ENCODE results near the gene CENPP. TPM values are rescaled to one million over a fixed set of nuclear protein-coding genes. Genes with fewer than 3 reads are reported as not detected.

The CENPP gene
- total RNA-seq, 1 donor from 2014 or later: 7.7 TPM

GRCh38 chr9:92429836-92430235 is 104.1 kb downstream of the CENPP start:
- H3K27me3 Mint-ChIP-seq (ENCODE audit: low read depth): no peaks in the 10 kb centered on the region
- peaks cover 3% of the 10 kb centered on the region for H3K36me3 Mint-ChIP-seq (ENCODE audit: low read depth)
- H3K4me3 Mint-ChIP-seq (ENCODE audit: unreplicated experiment): no peak overlapping the region
- no peaks in the 10 kb centered on the region for H3K9me3 Mint-ChIP-seq (ENCODE audit: low read depth)
- no peak overlapping the region for H3K27ac Mint-ChIP-seq (ENCODE audit: unreplicated experiment)
- peaks cover 21% of the 10 kb centered on the region for H3K4me1 Mint-ChIP-seq (ENCODE audit: low read depth)
- no peak for DNase-seq (ENCODE audit: low spot score)
- TF ChIP-seq, protein P1, sequence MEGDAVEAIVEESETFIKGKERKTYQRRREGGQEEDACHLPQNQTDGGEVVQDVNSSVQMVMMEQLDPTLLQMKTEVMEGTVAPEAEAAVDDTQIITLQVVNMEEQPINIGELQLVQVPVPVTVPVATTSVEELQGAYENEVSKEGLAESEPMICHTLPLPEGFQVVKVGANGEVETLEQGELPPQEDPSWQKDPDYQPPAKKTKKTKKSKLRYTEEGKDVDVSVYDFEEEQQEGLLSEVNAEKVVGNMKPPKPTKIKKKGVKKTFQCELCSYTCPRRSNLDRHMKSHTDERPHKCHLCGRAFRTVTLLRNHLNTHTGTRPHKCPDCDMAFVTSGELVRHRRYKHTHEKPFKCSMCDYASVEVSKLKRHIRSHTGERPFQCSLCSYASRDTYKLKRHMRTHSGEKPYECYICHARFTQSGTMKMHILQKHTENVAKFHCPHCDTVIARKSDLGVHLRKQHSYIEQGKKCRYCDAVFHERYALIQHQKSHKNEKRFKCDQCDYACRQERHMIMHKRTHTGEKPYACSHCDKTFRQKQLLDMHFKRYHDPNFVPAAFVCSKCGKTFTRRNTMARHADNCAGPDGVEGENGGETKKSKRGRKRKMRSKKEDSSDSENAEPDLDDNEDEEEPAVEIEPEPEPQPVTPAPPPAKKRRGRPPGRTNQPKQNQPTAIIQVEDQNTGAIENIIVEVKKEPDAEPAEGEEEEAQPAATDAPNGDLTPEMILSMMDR (IDR thresholded peaks at IDR 0.05): no peak

DNA sequence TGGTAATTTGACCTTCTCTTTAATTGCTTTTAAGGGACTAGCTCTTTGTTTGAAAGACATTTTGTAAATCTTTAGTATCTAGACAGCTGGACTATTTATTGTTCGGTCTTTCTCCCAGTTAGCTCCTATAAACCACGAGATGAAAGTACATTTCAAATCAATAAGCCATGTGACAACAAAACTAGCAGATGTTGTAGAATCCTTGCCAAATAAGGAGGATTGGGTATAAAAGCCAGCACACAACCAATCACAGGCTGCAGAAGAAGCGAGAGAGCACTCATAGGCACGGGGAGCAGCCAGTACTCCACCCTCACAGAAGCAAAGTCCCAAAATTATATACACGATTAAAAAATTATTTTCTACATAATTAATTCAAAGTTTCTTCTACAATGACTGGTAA is 106.6 kb downstream of the CENPP start:
- H3K27ac Mint-ChIP-seq (ENCODE audit: unreplicated experiment): no peak overlapping the region
- no peak overlapping the region for H3K4me3 Mint-ChIP-seq (ENCODE audit: unreplicated experiment)
- peaks cover 5% of the 10 kb centered on the region for H3K9me3 Mint-ChIP-seq (ENCODE audit: low read depth)
- TF ChIP-seq, protein P1 (IDR thresholded peaks at IDR 0.05): no peak
- H3K36me3 Mint-ChIP-seq (ENCODE audit: low read depth): peaks cover 3% of the 10 kb centered on the region
- H3K27me3 Mint-ChIP-seq (ENCODE audit: low read depth): no peaks in the 10 kb centered on the region
- H3K4me1 Mint-ChIP-seq (ENCODE audit: low read depth): peaks cover 11% of the 10 kb centered on the region
- no peak for DNase-seq (ENCODE audit: low spot score)

DNA sequence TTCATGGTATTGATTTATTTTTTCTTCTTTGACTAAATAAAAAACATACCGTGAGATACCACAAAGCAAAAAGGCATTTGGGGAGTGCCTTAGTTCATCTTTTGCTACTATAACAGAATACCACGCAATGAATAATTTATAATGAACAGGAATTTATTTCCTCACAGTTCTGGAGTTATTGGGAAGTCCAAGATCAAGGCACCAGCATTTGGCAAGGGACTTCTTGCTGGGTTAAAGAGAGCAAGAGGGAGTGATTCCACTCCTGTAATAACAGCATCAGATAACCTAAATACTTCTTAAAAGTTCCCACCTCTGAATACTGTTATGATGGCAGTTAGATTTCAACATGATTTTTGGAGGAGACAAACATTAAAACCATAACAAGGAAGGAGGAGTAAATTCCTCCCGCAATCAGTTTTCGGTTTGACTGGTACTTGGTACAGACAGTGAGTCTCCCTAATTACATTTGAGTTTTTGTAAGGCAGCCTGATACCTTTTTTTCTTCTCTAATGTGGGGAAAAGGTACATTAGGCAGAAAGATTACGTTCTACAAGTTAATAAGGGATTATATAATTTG is 107.3 kb downstream of the CENPP start:
- peaks cover 12% of the 10 kb centered on the region for H3K4me1 Mint-ChIP-seq (ENCODE audit: low read depth)
- TF ChIP-seq, protein P1 (IDR thresholded peaks at IDR 0.05): no peak
- H3K27me3 Mint-ChIP-seq (ENCODE audit: low read depth): no peaks in the 10 kb centered on the region
- no peak overlapping the region for H3K4me3 Mint-ChIP-seq (ENCODE audit: unreplicated experiment)
- no peak overlapping the region for H3K27ac Mint-ChIP-seq (ENCODE audit: unreplicated experiment)
- DNase-seq (ENCODE audit: low spot score): no peak
- H3K36me3 Mint-ChIP-seq (ENCODE audit: low read depth): peaks cover 4% of the 10 kb centered on the region
- H3K9me3 Mint-ChIP-seq (ENCODE audit: low read depth): peaks cover 6% of the 10 kb centered on the region

- Mint-ChIP-seq H3K27me3 (ENCODE audit: low read depth) (no peaks in the 10 kb centered on the region), H3K4me3 (ENCODE audit: unreplicated experiment) (no peak overlapping the region), H3K27ac (ENCODE audit: unreplicated experiment) (no peak overlapping the region), H3K36me3 (ENCODE audit: low read depth) (peaks cover 7% of the 10 kb centered on the region), H3K9me3 (ENCODE audit: low read depth) (peaks cover 9% of the 10 kb centered on the region), H3K4me1 (ENCODE audit: low read depth) (peaks cover 28% of the 10 kb centered on the region)
- TF ChIP-seq, protein P1 (IDR thresholded peaks at IDR 0.05): no peak
- DNase-seq (ENCODE audit: low spot score): no peak
These were observed 109.5 kb downstream of the CENPP start for GRCh38 chr9:92435263-92435662.

DNA sequence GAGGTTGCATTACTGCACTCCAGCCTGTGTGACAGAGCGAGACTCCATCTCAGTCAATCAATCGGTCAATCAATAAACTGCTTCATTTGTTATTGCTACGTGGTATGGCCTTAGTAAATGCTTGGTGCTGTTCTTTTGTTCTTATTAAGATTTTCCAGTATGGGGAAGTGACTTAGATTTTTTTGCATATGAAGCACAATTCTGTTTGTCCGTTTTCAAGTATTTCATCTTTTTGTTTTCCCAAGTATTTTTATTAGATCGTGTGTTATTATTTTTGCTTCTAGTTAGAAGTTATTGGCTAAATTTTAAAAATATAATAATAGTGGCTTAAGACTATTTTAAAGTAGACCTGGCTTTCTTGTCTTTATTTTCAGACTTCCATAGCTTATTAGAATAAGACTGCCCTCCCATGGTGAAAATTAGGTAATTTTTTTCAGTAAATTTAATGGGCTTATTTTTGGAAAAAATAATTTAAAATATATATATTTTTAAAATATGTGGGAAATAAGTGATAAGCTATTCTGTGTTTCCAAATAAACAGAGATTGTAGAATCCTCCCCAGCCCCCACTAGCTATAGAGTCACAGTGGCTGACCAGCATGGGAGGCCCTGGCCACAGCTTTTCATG is 113.3 kb downstream of the CENPP start:
- no peaks in the 10 kb centered on the region for H3K27me3 Mint-ChIP-seq (ENCODE audit: low read depth)
- H3K27ac Mint-ChIP-seq (ENCODE audit: unreplicated experiment): peak overlapping the region; percentile 83
- H3K9me3 Mint-ChIP-seq (ENCODE audit: low read depth): peaks cover 9% of the 10 kb centered on the region
- peaks cover 6% of the 10 kb centered on the region for H3K36me3 Mint-ChIP-seq (ENCODE audit: low read depth)
- H3K4me3 Mint-ChIP-seq (ENCODE audit: unreplicated experiment): no peak overlapping the region
- TF ChIP-seq, protein P1 (IDR thresholded peaks at IDR 0.05): peak; percentile 86
- H3K4me1 Mint-ChIP-seq (ENCODE audit: low read depth): peaks cover 32% of the 10 kb centered on the region
- DNase-seq (ENCODE audit: low spot score): no peak
